GM12892 (cell line): ENCODE measurements around the gene ARHGEF12.

Source experiments
- DNase-seq: peaks from one replicate; pipeline ENCODE4 v3.0.0; 2011; ENCODE audit not compliant: insufficient read length
- FAIRE-seq: peaks from 2 replicates; lab custom pipeline; 2011; peaks lifted over from hg19 to GRCh38; lab: Jason Lieb, UNC
- POLR2A ChIP-seq: IDR thresholded peaks from 2 replicates; pipeline ENCODE4 v1.6.1; 2011; ENCODE audit warnings: low read depth, low read length, control low read depth
- POLR2AphosphoS5 ChIP-seq: IDR thresholded peaks from 2 replicates; pipeline ENCODE4 v1.6.1; 2011; ENCODE audit warnings: low read depth, low read length, control low read depth
- TAF1 ChIP-seq: IDR thresholded peaks from 2 replicates; pipeline ENCODE4 v1.6.1; 2011; ENCODE audit warnings: low read depth, mild to moderate bottlenecking, control low read depth, low read length, borderline replicate concordance

Gene ARHGEF12

DNA sequence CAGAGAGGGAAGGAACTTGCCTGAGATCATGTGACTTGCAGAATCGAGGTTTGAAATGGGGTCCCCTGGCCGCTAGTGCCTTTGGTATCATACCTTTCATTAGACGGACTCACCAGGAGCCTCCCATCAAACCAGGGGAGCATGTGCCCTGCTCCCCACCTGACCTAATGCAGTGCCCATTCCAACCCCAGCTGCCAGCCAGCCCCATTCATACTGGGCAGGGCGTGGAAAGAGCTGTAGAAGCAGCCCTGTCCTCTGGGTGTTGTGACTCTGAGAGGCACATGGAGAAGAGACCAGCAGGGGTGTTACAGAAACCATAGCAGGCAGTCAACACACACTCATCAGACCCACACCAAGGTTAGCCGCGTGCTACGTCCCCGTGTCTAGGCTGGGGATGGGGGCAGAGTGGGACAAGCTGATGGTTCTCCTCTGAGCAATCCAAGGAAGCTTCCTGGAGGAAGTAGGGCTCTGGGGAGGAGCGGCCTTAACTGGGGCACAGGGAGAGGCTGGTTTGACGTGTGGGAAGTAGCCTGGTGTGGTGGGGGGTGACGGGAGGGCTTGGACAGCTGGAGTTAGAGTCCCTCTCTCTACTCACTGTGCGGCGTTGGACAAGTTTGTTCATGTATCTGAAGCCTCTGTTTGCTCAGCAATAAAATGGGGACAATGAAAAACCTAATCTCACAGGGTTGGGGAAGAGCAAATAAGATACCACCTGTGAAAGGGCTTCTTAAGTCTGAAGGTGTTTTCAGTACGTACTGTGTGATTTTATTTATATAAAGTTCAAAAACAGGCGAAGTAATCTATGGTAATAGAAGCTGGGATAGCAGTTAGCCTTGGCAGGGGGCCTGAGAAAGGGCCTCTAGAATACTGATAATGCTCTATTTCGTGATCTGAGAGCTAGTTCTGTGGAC lies 189.3 kb downstream of the ARHGEF12 start:
- FAIRE-seq (no peak), DNase-seq (no peak)
- TF ChIP-seq POLR2AphosphoS5: no peak

- TF ChIP-seq POLR2A (no peak), POLR2AphosphoS5 (no peak), TAF1 (no peak)
- DNase-seq (no peak), FAIRE-seq (no peak)
These were observed 190.0 kb downstream of the ARHGEF12 start for GRCh38 chr11:120526241-120526640.

DNA sequence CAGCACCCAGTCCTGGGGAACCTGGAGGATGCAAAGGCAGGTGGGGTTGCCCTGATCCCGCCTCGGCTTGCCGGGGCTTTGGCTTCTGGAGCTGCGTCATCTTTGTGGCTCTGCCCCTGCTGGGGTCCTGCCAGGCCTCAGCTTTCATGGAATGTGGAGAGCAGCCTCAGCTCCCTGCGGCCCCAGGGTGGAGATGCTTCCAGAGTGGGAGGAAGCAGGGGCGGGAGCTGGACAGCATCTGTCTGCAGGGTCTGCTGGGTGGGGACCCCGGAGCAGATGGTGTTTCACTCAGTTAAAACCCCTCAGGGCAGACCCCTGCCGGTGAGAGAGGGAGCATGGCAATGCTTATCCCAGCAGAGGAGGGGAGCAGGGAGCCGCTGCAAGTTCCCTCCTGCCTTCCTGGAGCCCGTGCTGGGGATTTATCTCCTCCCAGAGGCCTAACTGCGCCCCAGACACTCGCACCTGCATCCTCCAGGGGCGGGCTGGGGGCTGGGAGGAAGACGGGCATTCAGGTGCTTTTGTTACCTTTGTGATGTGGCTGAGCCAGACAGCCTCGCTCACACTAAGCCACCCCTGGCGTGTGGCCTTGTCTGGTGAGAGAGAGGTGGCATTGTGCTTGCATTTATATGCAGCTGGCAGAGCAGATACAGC lies 191.0 kb downstream of the ARHGEF12 start:
- FAIRE-seq: no peak
- no peak for DNase-seq
- TF ChIP-seq POLR2A (no peak), TAF1 (no peak), POLR2AphosphoS5 (no peak)

DNA sequence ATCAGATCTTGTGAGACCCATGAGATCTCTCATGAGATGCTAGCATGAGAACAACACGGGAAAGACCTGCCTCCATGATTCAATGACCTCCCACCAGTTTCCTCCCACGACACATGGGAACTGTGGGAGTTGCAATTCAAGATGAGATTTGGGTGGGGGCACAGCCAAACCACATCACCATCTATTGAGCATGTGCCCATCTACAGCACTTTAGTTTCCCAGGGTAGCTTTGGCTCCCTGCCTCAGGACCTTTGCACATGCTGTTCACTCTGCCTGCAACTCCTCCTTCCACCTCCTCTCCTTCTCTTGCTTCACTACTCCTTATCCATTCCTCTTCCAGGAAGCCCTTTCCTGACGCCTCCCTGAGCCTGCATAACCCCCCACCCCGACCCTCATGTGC lies 192.5 kb downstream of the ARHGEF12 start:
- FAIRE-seq: no peak
- TF ChIP-seq POLR2AphosphoS5 (no peak), POLR2A (no peak), TAF1 (no peak)

GRCh38 chr11:120529214-120529613 lies 193.0 kb downstream of the ARHGEF12 start:
- TF ChIP-seq POLR2AphosphoS5 (no peak), TAF1 (no peak), POLR2A (no peak)
- FAIRE-seq: no peak
- no peak for DNase-seq

More for the DNA sequence above, 192.5 kb downstream of the ARHGEF12 start:
- no peak for DNase-seq

DNA sequence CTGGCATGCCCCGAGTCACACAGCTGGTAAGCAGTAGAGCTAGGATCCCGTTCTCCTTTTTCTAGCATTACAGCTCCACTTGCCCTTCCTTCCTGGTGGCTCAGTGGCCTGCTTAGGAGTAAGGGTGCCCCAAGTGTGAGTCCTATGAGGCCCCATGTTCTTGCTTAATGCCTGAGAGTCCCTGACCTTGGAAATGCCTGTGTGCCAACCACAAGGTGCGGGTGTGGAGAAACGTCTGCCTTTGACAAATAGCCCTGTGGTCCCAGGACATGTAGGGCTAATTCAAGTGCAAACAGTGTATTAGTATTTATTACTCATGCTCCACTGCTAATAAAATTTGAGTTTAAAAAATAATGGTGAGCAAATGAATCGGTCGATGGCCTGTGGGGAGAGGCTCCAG lies 193.7 kb downstream of the ARHGEF12 start:
- FAIRE-seq: no peak
- TF ChIP-seq TAF1: no peak
- no peak for TF ChIP-seq POLR2AphosphoS5
- no peak for TF ChIP-seq POLR2A

DNA sequence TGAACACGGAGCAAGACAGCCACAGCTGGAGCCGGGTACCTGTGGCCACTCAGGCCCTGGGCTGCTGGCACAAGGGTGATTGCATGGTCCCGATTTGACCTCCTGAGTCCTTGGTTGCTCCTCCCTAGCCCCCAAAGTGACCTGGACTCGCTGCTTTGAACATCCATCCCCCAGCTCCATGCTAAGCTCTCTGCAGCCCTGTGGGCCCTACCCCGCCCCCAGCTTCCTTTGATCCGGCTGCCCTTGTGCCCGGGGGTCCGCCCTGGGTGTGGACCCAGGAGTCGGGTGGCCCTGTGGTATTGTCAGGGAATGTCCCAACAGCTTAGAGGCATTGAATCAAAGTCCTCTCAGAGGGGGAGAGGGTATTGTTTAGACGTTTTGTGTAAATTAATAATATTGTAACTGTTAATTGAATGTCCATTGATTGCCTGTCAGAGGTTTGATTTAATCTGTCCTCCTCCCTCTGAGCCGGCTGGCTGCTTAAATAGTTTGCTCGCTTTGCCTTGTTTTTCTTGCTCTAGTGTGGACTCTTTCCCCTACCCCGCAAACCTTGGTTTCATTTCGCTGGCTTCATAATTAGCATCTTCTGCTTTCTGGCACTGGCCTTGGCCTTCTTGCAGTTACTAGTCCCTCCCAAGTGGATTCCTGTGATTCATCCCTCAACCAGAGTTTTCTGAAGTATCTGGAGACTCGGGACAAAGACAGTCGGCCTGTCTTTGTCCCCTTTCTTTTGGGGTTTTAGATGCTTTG lies 196.0 kb downstream of the ARHGEF12 start:
- DNase-seq (no peak), FAIRE-seq (no peak)
- TF ChIP-seq TAF1: no peak
- TF ChIP-seq POLR2A: no peak
- no peak for TF ChIP-seq POLR2AphosphoS5

More for the DNA sequence above, 193.7 kb downstream of the ARHGEF12 start:
- DNase-seq: no peak

- DNase-seq (no peak), FAIRE-seq (no peak)
- no peak for TF ChIP-seq POLR2A
- TF ChIP-seq POLR2AphosphoS5: no peak
- TF ChIP-seq TAF1: no peak
These were observed 196.6 kb downstream of the ARHGEF12 start for GRCh38 chr11:120532832-120533196.

DNA sequence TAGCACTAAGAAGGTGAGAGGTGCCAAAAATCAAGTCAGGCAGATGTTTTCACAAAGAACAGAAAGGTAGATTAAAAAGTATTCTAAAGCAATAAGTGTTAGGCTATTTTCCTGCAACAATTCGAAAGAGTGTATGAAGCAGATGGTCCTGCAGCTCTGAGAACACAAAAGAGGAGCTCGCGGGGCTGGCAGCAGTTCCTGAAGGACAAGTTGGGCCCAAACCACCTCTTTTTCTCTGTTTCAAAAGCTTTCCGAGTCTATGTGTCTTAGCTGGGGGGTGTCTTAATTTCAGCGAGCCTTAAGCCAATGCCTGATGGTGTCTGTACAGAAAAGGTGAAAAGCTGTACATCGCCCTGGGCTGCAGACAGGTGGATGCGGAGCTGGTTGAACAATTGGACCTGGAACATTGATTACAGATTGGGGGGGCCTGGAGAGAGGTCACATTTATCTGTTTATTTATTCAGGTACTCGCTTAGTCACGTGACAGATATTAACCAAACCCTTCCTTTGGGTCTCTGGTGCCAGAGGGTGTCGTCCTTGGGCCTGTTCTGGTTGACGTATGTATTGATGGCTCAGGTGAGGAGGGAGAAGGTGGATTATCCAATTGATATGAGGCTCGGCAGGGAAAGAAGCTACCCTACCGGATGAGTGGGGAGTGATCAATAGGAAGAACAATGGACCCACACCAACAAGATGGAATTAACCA lies 200.0 kb downstream of the ARHGEF12 start:
- FAIRE-seq (no peak), DNase-seq (no peak)
- TF ChIP-seq POLR2A (no peak), TAF1 (no peak), POLR2AphosphoS5 (no peak)

DNA sequence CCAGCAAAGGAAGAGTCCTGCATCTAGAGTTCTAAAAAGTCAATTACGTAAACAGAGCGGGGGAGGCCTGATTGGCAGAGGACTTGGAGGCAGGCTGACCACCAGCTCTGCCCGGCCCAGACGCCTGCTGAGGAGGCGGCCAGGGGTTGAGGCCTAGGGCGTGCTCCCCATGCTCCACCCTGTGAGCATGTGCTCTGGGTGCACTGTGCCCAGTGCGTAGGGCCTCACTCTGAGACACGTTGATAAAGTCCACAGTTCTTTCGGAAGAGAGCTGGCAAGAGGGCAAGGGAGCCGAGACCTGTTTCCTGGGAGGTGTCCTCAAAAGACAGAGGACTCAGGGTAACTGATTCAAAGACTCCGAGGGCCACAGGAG lies 200.6 kb downstream of the ARHGEF12 start:
- DNase-seq: no peak
- TF ChIP-seq POLR2AphosphoS5 (no peak), POLR2A (no peak), TAF1 (no peak)
- no peak for FAIRE-seq

GRCh38 chr11:120537996-120538395 lies 201.8 kb downstream of the ARHGEF12 start:
- FAIRE-seq (no peak), DNase-seq (no peak)
- TF ChIP-seq POLR2AphosphoS5: no peak
- no peak for TF ChIP-seq TAF1
